ENCODE data around the gene STX16.

The STX16 gene

GRCh38 chr20:58695084-58695722 lies 44.1 kb downstream of the STX16 start:
- peaks cover 41% of the 10 kb centered on the region for H3K4me1 ChIP-seq (ENCODE audit: control insufficient read depth, insufficient read depth, low read length)

GRCh38 chr20:58695895-58696375 lies 44.9 kb downstream of the STX16 start:
- H3K9me3 ChIP-seq (ENCODE audit: control insufficient read depth, insufficient read depth, low read depth, low read length) = no peaks in the 10 kb centered on the region
- H3K36me3 ChIP-seq (ENCODE audit: control insufficient read depth, insufficient read depth, low read length) = peaks cover 52% of the 10 kb centered on the region
- no peak overlapping the region for H3K9ac ChIP-seq (ENCODE audit: low read length)
- no peaks in the 10 kb centered on the region for H3K27me3 ChIP-seq (ENCODE audit: control insufficient read depth, insufficient read depth, low read length)
- H3K4me1 ChIP-seq (ENCODE audit: control insufficient read depth, insufficient read depth, low read length) = peaks cover 34% of the 10 kb centered on the region
- H3K27ac ChIP-seq (ENCODE audit: low read depth, low read length) = no peak overlapping the region
- H3K4me3 ChIP-seq (ENCODE audit: low read depth, low read length) = no peak overlapping the region

More at GRCh38 chr20:58695084-58695722, 44.1 kb downstream of the STX16 start:
- H3K9ac ChIP-seq (ENCODE audit: low read length) = no peak overlapping the region
- no peaks in the 10 kb centered on the region for H3K27me3 ChIP-seq (ENCODE audit: control insufficient read depth, insufficient read depth, low read length)
- H3K9me3 ChIP-seq (ENCODE audit: control insufficient read depth, insufficient read depth, low read depth, low read length) = no peaks in the 10 kb centered on the region
- H3K4me3 ChIP-seq (ENCODE audit: low read depth, low read length) = no peak overlapping the region
- H3K27ac ChIP-seq (ENCODE audit: low read depth, low read length) = no peak overlapping the region
- peaks cover 47% of the 10 kb centered on the region for H3K36me3 ChIP-seq (ENCODE audit: control insufficient read depth, insufficient read depth, low read length)

GRCh38 chr20:58696411-58696961 lies 45.4 kb downstream of the STX16 start:
- H3K27ac ChIP-seq (ENCODE audit: low read depth, low read length) = no peak overlapping the region
- H3K9ac ChIP-seq (ENCODE audit: low read length) = no peak overlapping the region
- H3K4me3 ChIP-seq (ENCODE audit: low read depth, low read length) = no peak overlapping the region
- no peaks in the 10 kb centered on the region for H3K27me3 ChIP-seq (ENCODE audit: control insufficient read depth, insufficient read depth, low read length)
- H3K36me3 ChIP-seq (ENCODE audit: control insufficient read depth, insufficient read depth, low read length) = peaks cover 54% of the 10 kb centered on the region
- H3K9me3 ChIP-seq (ENCODE audit: control insufficient read depth, insufficient read depth, low read depth, low read length) = no peaks in the 10 kb centered on the region
- H3K4me1 ChIP-seq (ENCODE audit: control insufficient read depth, insufficient read depth, low read length) = peaks cover 29% of the 10 kb centered on the region

GRCh38 chr20:58697201-58697866 lies 46.3 kb downstream of the STX16 start:
- no peak overlapping the region for H3K9ac ChIP-seq (ENCODE audit: low read length)
- H3K36me3 ChIP-seq (ENCODE audit: control insufficient read depth, insufficient read depth, low read length) = peaks cover 61% of the 10 kb centered on the region
- no peaks in the 10 kb centered on the region for H3K9me3 ChIP-seq (ENCODE audit: control insufficient read depth, insufficient read depth, low read depth, low read length)
- H3K4me3 ChIP-seq (ENCODE audit: low read depth, low read length) = no peak overlapping the region
- no peak overlapping the region for H3K27ac ChIP-seq (ENCODE audit: low read depth, low read length)
- peaks cover 20% of the 10 kb centered on the region for H3K4me1 ChIP-seq (ENCODE audit: control insufficient read depth, insufficient read depth, low read length)
- H3K27me3 ChIP-seq (ENCODE audit: control insufficient read depth, insufficient read depth, low read length) = no peaks in the 10 kb centered on the region

- Histone ChIP-seq H3K27ac (ENCODE audit: low read depth, low read length) (no peak overlapping the region), H3K27me3 (ENCODE audit: control insufficient read depth, insufficient read depth, low read length) (no peaks in the 10 kb centered on the region), H3K9me3 (ENCODE audit: control insufficient read depth, insufficient read depth, low read depth, low read length) (no peaks in the 10 kb centered on the region), H3K9ac (ENCODE audit: low read length) (no peak overlapping the region), H3K4me1 (ENCODE audit: control insufficient read depth, insufficient read depth, low read length) (peaks cover 20% of the 10 kb centered on the region), H3K36me3 (ENCODE audit: control insufficient read depth, insufficient read depth, low read length) (peaks cover 67% of the 10 kb centered on the region), H3K4me3 (ENCODE audit: low read depth, low read length) (no peak overlapping the region)
Observed at GRCh38 chr20:58697867-58698703, 47.0 kb downstream of the STX16 start.

GRCh38 chr20:58698741-58699622 lies 47.9 kb downstream of the STX16 start:
- Histone ChIP-seq H3K9me3 (ENCODE audit: control insufficient read depth, insufficient read depth, low read depth, low read length) (no peaks in the 10 kb centered on the region), H3K4me1 (ENCODE audit: control insufficient read depth, insufficient read depth, low read length) (peaks cover 12% of the 10 kb centered on the region), H3K27ac (ENCODE audit: low read depth, low read length) (no peak overlapping the region), H3K4me3 (ENCODE audit: low read depth, low read length) (no peak overlapping the region), H3K27me3 (ENCODE audit: control insufficient read depth, insufficient read depth, low read length) (no peaks in the 10 kb centered on the region), H3K9ac (ENCODE audit: low read length) (no peak overlapping the region), H3K36me3 (ENCODE audit: control insufficient read depth, insufficient read depth, low read length) (peaks cover 76% of the 10 kb centered on the region)

- Histone ChIP-seq H3K9me3 (ENCODE audit: control insufficient read depth, insufficient read depth, low read depth, low read length) (no peaks in the 10 kb centered on the region), H3K9ac (ENCODE audit: low read length) (no peak overlapping the region), H3K4me3 (ENCODE audit: low read depth, low read length) (no peak overlapping the region), H3K27ac (ENCODE audit: low read depth, low read length) (no peak overlapping the region), H3K4me1 (ENCODE audit: control insufficient read depth, insufficient read depth, low read length) (peaks cover 11% of the 10 kb centered on the region), H3K27me3 (ENCODE audit: control insufficient read depth, insufficient read depth, low read length) (no peaks in the 10 kb centered on the region), H3K36me3 (ENCODE audit: control insufficient read depth, insufficient read depth, low read length) (peaks cover 83% of the 10 kb centered on the region)
Observed at GRCh38 chr20:58699623-58700107, 48.6 kb downstream of the STX16 start.

- no peaks in the 10 kb centered on the region for H3K27me3 ChIP-seq (ENCODE audit: control insufficient read depth, insufficient read depth, low read length)
- no peaks in the 10 kb centered on the region for H3K9me3 ChIP-seq (ENCODE audit: control insufficient read depth, insufficient read depth, low read depth, low read length)
- peaks cover 77% of the 10 kb centered on the region for H3K36me3 ChIP-seq (ENCODE audit: control insufficient read depth, insufficient read depth, low read length)
- H3K4me3 ChIP-seq (ENCODE audit: low read depth, low read length) = no peak overlapping the region
- no peak overlapping the region for H3K27ac ChIP-seq (ENCODE audit: low read depth, low read length)
- no peak overlapping the region for H3K9ac ChIP-seq (ENCODE audit: low read length)
- peaks cover 9% of the 10 kb centered on the region for H3K4me1 ChIP-seq (ENCODE audit: control insufficient read depth, insufficient read depth, low read length)
Observed at GRCh38 chr20:58700121-58700821, 49.2 kb downstream of the STX16 start.

GRCh38 chr20:58700823-58701222 lies 49.7 kb downstream of the STX16 start:
- Histone ChIP-seq H3K36me3 (ENCODE audit: control insufficient read depth, insufficient read depth, low read length) (peaks cover 73% of the 10 kb centered on the region), H3K9ac (ENCODE audit: low read length) (no peak overlapping the region), H3K4me1 (ENCODE audit: control insufficient read depth, insufficient read depth, low read length) (peaks cover 5% of the 10 kb centered on the region), H3K27me3 (ENCODE audit: control insufficient read depth, insufficient read depth, low read length) (no peaks in the 10 kb centered on the region), H3K9me3 (ENCODE audit: control insufficient read depth, insufficient read depth, low read depth, low read length) (no peaks in the 10 kb centered on the region), H3K4me3 (ENCODE audit: low read depth, low read length) (no peak overlapping the region), H3K27ac (ENCODE audit: low read depth, low read length) (no peak overlapping the region)

Measured in HUES6 (cell line).